Chondrocyte (in vitro differentiated cells): Measurements from ENCODE around the gene ATL3. TPM values are rescaled to one million over a fixed set of nuclear protein-coding genes. Genes with fewer than 3 reads are reported as not detected.

ENCODE experiments used
- DNase-seq: peaks from one replicate; pipeline ENCODE4 v3.0.0; 2021; ENCODE audit warnings: mixed read lengths, low spot score
- H3K27ac Mint-ChIP-seq: one replicate; pipeline ENCODE4 v1.8.0; 2021; ENCODE audit warnings: mild to moderate bottlenecking, moderate library complexity, mixed read lengths; ENCODE audit not compliant: unreplicated experiment
- H3K27me3 Mint-ChIP-seq: 2 replicates; pipeline ENCODE4 v1.8.0; 2021; ENCODE audit warnings: low read depth, mixed read lengths
- H3K36me3 Mint-ChIP-seq: 2 replicates; pipeline ENCODE4 v1.8.0; 2021; ENCODE audit warnings: low read depth, mixed read lengths
- H3K4me1 Mint-ChIP-seq: 2 replicates; pipeline ENCODE4 v1.8.0; 2021; ENCODE audit warnings: low read depth, mild to moderate bottlenecking, mixed read lengths
- H3K4me3 Mint-ChIP-seq: one replicate; pipeline ENCODE4 v1.8.0; 2021; ENCODE audit warnings: mild to moderate bottlenecking, moderate library complexity, mixed read lengths; ENCODE audit not compliant: unreplicated experiment
- H3K9me3 Mint-ChIP-seq: 2 replicates; pipeline ENCODE4 v1.8.0; 2021; ENCODE audit warnings: low read depth, mixed read lengths
- total RNA-seq: library from RNA; stranded (reverse); gene quantifications from 3 replicates; pipeline ENCODE4 v1.2.1, GENCODE V29; 2021
- TF ChIP-seq, protein P1 (sequence below): fragments of 200-600 bp; sonication (generic); IDR thresholded peaks from 2 replicates; pipeline ENCODE4 v1.5.0; 2021; ENCODE audit warnings: antibody characterized with exemption, mild to moderate bottlenecking, moderate library complexity

The ATL3 gene
- total RNA-seq, 1 donor from 2014 or later: 137 TPM

DNA sequence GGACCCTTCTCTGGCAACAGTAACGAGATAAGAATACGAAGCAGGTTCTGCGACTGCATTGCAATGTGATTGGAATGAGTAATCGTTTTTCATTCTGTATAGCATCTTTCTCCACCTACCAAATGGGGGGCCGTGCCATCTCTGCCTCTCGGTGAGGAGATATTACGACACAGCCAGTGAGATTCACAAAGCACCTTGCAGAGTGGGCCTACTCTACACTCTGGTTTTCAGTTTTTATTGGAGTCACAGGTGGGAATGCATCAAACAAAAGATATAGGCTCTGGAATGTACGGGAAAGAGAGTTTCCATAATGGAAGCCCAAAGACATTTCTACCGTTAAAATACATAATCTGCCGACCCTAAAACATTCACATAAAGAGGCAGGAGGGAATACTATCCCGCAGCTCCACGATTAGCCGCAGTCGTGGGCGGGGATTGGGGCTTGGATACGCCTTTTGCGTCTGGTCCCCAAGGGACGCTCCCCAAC lies 9.7 kb upstream of the ATL3 start:
- DNase-seq: no peak
- Mint-ChIP-seq H3K27me3 (no peaks in the 10 kb centered on the region), H3K27ac (peak overlapping the region; percentile 96), H3K36me3 (no peaks in the 10 kb centered on the region), H3K4me3 (peak overlapping the region; percentile 90), H3K9me3 (no peaks in the 10 kb centered on the region), H3K4me1 (peaks cover 30% of the 10 kb centered on the region)
- TF ChIP-seq, protein P1, sequence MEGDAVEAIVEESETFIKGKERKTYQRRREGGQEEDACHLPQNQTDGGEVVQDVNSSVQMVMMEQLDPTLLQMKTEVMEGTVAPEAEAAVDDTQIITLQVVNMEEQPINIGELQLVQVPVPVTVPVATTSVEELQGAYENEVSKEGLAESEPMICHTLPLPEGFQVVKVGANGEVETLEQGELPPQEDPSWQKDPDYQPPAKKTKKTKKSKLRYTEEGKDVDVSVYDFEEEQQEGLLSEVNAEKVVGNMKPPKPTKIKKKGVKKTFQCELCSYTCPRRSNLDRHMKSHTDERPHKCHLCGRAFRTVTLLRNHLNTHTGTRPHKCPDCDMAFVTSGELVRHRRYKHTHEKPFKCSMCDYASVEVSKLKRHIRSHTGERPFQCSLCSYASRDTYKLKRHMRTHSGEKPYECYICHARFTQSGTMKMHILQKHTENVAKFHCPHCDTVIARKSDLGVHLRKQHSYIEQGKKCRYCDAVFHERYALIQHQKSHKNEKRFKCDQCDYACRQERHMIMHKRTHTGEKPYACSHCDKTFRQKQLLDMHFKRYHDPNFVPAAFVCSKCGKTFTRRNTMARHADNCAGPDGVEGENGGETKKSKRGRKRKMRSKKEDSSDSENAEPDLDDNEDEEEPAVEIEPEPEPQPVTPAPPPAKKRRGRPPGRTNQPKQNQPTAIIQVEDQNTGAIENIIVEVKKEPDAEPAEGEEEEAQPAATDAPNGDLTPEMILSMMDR: no peak

DNA sequence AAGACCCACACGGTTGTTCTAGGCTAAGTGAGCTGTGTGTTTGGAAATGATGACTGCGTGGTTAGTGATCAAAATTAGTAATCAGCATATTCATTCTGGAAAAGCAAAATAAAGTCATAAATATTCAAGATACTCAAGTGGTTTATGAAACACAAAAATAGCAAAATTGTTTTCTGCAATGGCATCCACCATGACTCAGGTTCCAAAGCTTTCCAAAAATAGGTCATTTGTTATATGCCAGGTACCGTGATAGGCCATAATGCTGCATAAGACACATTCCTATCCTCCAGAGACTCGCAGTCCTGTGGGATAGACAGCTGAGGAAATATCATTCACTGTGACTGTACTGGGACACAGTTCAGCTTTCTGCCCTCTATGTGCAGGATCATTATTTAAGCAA lies 2.4 kb upstream of the ATL3 start:
- Mint-ChIP-seq H3K36me3 (no peaks in the 10 kb centered on the region), H3K27ac (no peak overlapping the region), H3K4me1 (peaks cover 25% of the 10 kb centered on the region), H3K27me3 (no peaks in the 10 kb centered on the region), H3K4me3 (no peak overlapping the region), H3K9me3 (no peaks in the 10 kb centered on the region)
- DNase-seq: no peak
- TF ChIP-seq, protein P1: no peak

DNA sequence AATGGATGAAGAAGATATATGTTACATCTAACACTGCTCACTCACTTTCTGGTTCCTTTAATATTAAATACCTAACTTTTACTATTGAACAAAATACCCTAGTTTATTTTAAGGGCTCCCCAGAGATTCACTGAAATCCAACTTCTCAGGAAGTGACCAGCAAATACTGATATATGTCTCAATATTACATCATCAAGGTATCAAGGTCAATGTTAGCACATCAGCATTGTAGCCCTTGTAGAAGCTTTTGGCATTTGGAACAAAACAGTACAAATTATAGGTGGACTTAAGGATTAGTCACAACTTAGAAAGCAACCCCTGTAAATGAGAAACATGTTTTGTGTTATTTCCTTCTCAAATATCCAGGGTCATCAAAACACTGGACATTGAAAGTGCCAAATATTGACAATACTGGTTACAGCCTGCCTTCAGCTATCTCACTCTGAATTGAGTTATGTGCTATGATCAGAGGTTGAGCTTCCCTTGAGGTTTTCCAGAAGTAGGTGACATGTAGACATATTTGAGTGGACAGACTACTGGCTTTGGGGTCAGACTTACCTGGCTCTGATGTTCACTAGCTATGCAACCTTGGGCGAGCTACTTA lies 1.9 kb upstream of the ATL3 start:
- Mint-ChIP-seq H3K27me3 (no peaks in the 10 kb centered on the region), H3K4me3 (no peak overlapping the region), H3K4me1 (peaks cover 31% of the 10 kb centered on the region), H3K27ac (no peak overlapping the region), H3K9me3 (no peaks in the 10 kb centered on the region), H3K36me3 (no peaks in the 10 kb centered on the region)
- DNase-seq: no peak
- TF ChIP-seq, protein P1: no peak

DNA sequence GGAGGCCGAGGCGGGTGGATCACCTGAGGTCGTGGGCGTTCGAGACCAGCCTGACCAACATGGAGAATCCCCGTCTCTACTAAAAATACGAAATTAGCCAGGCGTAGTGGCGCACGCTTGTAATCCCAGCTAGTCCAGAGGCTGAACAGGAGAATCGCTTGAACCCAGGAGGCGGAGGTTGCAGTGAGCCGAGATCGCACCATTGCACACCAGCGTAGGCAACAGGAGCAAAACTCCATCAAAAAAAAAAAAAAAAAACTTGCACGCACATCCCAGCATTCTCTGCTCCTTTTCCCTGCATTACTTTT lies 934 bp upstream of the ATL3 start:
- TF ChIP-seq, protein P1: no peak
- Mint-ChIP-seq H3K27me3 (no peaks in the 10 kb centered on the region), H3K4me3 (no peak overlapping the region), H3K36me3 (no peaks in the 10 kb centered on the region), H3K27ac (no peak overlapping the region), H3K9me3 (no peaks in the 10 kb centered on the region), H3K4me1 (peaks cover 40% of the 10 kb centered on the region)
- no peak for DNase-seq

DNA sequence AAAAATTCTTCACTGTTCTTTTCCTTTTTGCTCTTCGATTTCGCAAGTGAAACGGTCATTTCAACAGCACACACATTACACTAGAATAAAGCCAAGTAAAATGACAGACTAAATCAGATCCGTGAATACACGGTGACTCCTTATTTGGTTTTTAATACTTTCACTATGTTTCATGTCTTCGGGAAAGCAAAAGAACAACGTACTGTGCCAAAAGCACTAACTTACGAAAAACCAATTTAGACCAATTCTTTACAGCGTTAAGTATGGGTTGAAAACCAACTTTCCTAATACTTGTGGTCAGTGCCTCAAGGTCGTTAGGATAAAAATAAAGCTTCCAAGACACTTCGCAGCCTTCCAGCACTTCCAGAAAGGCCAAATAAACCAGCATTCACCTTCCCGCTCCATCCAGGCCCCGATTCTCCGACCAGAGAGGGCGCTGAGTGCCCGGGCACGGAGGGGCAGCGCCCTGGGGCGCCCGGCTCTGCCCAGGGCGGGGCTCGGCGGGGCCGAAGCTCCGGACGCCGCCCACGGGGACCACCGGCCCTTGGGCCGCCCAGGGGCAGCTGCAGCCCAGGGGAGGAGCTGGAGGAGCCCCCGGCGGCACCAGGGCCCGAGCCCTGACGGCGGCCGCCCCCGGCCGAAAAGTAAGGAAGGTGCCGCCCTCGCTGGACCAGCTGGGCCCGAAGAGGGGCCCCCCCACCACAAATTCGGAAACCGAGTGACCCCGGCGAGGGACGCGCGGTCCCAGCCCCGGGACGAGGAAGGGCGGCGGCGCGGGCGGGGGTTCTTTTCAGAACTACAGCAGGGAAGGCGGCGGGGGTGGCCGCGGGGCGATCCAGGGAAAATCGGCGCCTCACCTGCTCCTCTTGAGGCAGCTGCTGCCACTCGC lies 499 bp downstream of the ATL3 start:
- TF ChIP-seq, protein P1: peak; percentile 75
- Mint-ChIP-seq H3K4me3 (peak overlapping the region; percentile 76), H3K27ac (peak overlapping the region; percentile 85), H3K9me3 (no peaks in the 10 kb centered on the region), H3K36me3 (no peaks in the 10 kb centered on the region), H3K4me1 (peaks cover 53% of the 10 kb centered on the region), H3K27me3 (no peaks in the 10 kb centered on the region)
- no peak for DNase-seq
